GM18873 (cell line): Measurements from ENCODE around the gene TMEM190.
"Not testable (repeated sequence)": the region's sequence is repeated elsewhere in the genome, so short reads cannot be mapped to it uniquely, and the experiment has no call there.

Source experiments
- ATAC-seq: cut with Tn5 transposase; IDR thresholded peaks from one replicate; pipeline ENCODE4 v1.9.1; 2021; ENCODE audit warnings: mild to moderate bottlenecking, moderate library complexity, moderate number of reproducible peaks; ENCODE audit not compliant: unreplicated experiment, low FRiP score

TMEM190 gene

GRCh38 chr19:55376241-55376933 lies at the start of gene TMEM190:
TMEM190 (plus strand) TSS chr19:55376826; CDS start chr19:55376854, 28 bp downstream.
- no peak for ATAC-seq

- not testable (repeated sequence) for ATAC-seq
Measured at GRCh38 chr19:55328774-55329318, 47.8 kb upstream of the TMEM190 start.

GRCh38 chr19:55329791-55330190 lies 46.8 kb upstream of the TMEM190 start:
- ATAC-seq = not testable (repeated sequence)

- ATAC-seq = no peak
Measured at GRCh38 chr19:55333870-55334269, 42.8 kb upstream of the TMEM190 start.

GRCh38 chr19:55336101-55336500 lies 40.5 kb upstream of the TMEM190 start:
- ATAC-seq = no peak

GRCh38 chr19:55339105-55339888 lies 37.3 kb upstream of the TMEM190 start, which contains the start of gene KMT5C:
KMT5C (plus strand) TSS chr19:55339876; CDS start chr19:55341937, 2,061 bp downstream.
- ATAC-seq = peak; percentile 91

- no peak for ATAC-seq
Measured at GRCh38 chr19:55339889-55340783, 36.5 kb upstream of the TMEM190 start.

GRCh38 chr19:55340784-55341147 lies 35.9 kb upstream of the TMEM190 start:
- no peak for ATAC-seq

- ATAC-seq = no peak
Measured at GRCh38 chr19:55341171-55341588, 35.4 kb upstream of the TMEM190 start.

GRCh38 chr19:55341595-55342531 lies 34.8 kb upstream of the TMEM190 start:
- ATAC-seq = no peak

GRCh38 chr19:55344444-55344843 lies 32.2 kb upstream of the TMEM190 start:
- no peak for ATAC-seq

GRCh38 chr19:55345101-55345817 lies 31.4 kb upstream of the TMEM190 start:
- no peak for ATAC-seq

- no peak for ATAC-seq
Measured at GRCh38 chr19:55345818-55346724, 30.6 kb upstream of the TMEM190 start.

- ATAC-seq = no peak
Measured at GRCh38 chr19:55346725-55347441, 29.7 kb upstream of the TMEM190 start.

GRCh38 chr19:55347442-55348009 lies 29.1 kb upstream of the TMEM190 start:
- ATAC-seq = no peak

- ATAC-seq = no peak
Measured at GRCh38 chr19:55348317-55349034, 28.1 kb upstream of the TMEM190 start.
